NCI-H1417 (cell line): ENCODE data around the gene MELTF.

ENCODE experiments used
- DNase-seq, 3 experiments: peaks; one replicate each; lab custom pipeline; 2025; lab: John Stamatoyannopoulos, UW

Gene MELTF

DNA sequence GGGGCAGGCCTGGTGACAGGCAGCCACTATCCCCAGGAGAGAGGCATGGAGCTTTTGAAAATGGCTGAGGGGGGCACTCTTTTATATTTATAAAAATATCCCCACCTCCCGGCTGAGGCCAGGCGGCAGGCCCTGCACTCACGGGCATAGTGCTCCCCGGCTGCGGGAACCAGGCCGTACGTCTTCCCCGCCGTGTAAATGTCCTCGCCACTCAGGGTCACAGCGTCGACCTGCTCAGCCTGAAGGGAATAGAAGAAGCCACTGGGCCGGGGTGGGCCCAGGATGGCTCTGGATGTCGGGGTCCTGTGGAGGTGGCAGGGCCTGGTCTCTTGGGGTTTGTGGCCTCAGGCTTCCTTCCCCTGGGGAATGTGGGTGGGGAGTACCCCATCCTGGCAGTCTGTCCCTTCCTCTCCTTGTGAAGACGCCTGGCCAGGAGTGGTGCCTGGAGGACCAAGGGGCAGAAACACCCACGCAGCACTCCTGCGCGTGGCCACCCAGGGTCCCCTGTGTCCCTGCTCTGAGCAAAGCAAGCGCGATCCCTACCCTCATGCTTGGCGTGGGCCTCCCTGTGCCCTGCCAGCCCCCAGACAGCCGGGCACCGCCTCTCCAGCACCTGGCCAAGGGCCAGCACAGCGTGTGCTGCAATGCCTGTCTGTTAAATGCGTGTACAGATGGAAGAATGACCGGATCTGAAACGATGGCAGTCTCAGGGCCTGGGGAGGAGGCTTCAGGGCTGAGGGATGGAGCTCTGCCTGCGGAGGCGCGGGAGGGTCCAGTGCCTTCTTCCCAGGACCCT is 18.9 kb downstream of the MELTF start:
- peak in 1 of 3 experiments; percentile 27 for DNase-seq

GRCh38 chr3:197009532-197010019 is 20.0 kb downstream of the MELTF start:
- no peak for DNase-seq

DNA sequence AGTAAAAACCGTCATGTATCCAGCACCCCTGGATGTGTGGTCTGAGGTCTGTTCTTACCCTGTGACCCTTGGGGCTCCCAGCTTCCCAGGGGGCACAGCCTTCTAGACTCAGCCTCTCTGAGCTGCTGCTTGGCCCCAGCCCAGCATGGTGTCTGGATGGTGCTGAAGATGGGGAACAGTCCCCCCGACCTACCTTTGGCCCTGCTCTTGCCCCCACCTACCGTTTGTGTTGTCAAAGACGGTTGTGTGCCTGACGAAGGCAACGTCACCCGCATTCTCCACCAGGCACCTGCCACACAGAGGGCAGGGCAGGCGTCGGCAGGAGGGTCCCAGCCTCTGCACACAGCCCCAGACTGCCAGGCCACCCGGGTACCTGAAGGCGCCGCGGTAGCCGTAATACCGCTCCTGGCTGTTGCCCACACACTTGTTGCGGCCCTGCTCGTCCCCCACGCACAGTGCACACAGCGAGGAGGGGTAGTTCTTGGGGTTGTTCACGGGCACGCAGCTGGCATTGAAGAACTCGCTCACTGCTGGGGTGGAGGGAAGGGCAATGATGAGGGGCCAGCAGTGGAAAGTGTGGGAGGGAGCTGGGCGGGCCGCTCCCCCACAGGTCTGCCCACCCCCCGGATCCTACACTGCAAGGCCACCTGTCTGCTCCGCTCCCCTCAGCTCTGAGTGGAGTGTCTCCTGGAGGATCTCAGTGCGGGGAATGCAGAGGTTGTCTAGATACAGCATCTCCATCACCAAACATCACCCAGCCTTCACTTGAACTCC is 21.0 kb downstream of the MELTF start:
- no peak for DNase-seq

DNA sequence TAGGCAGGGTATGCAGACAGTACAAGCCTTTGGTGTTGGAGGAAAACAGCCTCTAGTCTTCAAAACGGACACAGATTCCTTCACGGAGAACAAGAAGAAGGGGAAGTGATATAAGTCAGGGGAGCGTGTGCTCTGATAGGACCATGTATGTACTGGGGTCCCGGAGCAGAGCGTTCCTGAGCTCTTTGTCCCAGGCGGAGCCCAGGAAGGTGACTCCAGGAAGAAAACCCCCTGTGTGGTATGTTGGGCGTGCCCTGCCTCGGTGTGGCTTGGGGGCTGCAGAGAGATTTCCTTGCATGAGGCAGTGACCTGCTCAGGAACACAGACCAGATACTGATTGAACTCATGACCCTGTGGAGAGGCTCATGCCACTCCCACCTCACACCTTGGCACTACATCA is 21.7 kb downstream of the MELTF start:
- no peak for DNase-seq

- no peak for DNase-seq
These were observed 22.2 kb downstream of the MELTF start for GRCh38 chr3:197007296-197007940.

DNA sequence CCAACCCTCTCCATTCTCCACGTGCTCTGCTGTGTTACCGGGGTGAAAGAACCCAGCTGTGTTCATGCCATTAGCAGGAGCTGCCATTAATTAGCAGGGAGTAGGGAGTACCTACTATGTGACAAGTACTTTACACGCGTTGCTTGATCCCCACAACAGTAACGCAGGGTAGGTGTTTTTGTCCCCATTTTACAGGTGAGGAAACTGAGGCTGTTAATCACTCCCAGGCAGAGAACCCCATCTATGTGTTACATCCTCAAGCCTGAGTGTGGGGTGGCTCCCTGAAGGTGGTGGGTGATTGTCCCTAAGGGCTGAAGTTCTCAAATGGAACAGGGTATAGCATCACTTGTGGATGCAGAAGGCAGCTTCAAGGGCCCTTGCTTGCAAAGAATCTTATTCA is 22.8 kb downstream of the MELTF start:
- DNase-seq: no peak

DNA sequence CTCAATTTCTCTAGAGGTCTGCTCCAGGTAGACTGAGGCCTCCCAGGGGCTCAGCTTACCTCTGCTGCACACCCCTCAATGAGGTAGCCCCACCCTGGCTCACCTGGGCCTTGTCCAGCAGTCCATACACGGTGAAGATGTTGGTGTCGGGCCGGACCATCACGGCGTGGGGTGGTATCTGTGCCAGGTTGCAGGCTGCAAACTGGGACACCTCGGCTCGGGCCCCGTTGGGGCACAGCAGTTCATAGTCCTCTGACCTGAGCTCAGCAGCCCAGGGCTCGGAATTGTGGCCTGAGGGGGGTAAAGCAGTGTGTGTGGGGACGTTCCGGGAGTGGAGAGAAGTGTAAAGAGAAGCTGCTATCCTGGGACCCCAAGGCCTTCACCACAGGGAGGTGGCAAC is 23.2 kb downstream of the MELTF start:
- no peak for DNase-seq

GRCh38 chr3:197003461-197004385 is 25.9 kb downstream of the MELTF start:
- DNase-seq: peak in 2 of 3 experiments; percentile 84 to 86

GRCh38 chr3:197002701-197003454 is 26.7 kb downstream of the MELTF start:
- peak; percentile 66 to 94 (median 94) for DNase-seq

GRCh38 chr3:197001972-197002700 is 27.5 kb downstream of the MELTF start:
- DNase-seq: peak in 2 of 3 experiments; percentile 85 to 91

- DNase-seq: peak in 2 of 3 experiments; percentile 85 to 90
These were observed 28.3 kb downstream of the MELTF start for GRCh38 chr3:197001106-197001971.

GRCh38 chr3:197000211-197000610 is 29.4 kb downstream of the MELTF start:
- DNase-seq: no peak

GRCh38 chr3:196998966-196999760 is 30.5 kb downstream of the MELTF start:
- no peak for DNase-seq

GRCh38 chr3:196997311-196997710 is 32.3 kb downstream of the MELTF start:
- DNase-seq: no peak

DNA sequence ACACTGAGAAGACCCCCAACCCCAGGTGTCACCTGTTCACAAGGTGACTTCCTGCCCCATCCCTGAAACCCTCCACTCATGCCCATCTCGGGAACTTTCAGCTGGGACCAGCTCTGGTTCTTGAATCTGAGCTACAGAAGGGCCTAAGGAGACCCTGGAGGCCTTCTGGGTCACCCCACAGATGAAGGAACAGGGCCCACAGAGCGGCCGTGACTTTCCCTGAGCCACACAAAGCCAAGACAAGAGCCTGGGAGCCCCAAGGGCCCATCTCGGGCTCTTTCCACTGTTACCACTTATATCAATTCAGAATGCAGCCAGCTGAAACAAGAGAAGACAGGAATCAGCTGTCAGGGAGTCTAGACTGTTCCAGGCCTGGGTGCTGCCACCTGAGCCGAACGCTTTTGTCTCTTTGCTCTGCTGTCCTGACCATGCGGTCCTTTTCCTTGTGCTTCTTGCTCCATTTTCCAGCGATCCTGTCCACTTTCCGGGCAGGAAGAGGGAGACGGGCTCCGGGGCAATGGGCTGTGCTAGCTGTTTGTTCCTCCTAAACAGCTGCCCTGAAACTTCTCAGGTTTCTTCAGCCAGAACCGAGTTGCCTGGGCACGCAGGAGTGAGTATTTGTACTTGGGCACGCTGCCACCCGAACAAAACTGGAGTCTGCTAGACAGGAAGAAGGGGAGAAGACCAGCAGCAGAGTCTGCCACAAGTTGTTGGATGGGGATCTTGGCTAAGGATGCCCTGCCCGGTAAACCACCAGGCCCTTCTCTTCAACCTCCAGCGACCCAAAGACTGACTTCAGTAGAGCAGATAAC is 33.0 kb downstream of the MELTF start:
- DNase-seq: peak in 1 of 3 experiments; percentile 73

- DNase-seq: peak in 1 of 3 experiments; percentile 78
These were observed 33.8 kb downstream of the MELTF start for GRCh38 chr3:196995646-196996355.

DNA sequence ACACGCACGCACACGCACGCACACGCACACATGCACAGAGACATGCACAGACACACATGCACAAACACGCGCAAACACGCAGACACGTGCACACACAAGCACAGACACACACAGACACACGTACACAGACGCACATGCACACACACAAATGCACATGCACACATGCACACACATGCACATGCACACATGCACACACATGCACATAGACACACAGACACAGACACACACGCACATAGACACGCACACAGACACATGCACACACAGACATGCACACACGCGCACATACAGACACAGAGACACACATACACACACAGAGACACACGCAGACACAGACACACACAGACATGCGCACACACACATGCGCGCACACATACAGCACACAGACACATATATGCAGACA is 34.6 kb downstream of the MELTF start:
- DNase-seq: no peak
